DND-41 (cell line): Measurements from ENCODE around the gene SH3RF3.

Source experiments
- ATAC-seq: fragments of 200-7000 bp; cut with Tn5 transposase; 3 replicates; pipeline ENCODE4 v1.9.1; 2021; ENCODE audit warnings: low read depth; ENCODE audit not compliant: insufficient read depth
- DNase-seq: peaks from one replicate; pipeline ENCODE4 v3.0.0-alpha.2; 2020
- H2AFZ ChIP-seq: 2 replicates; pipeline ENCODE4 v1.6.0; 2012; ENCODE audit warnings: low read depth, low read length
- H3K27ac ChIP-seq: 2 replicates; pipeline ENCODE4 v1.5.1; 2012; ENCODE audit warnings: low read length, inconsistent platforms
- H3K27me3 ChIP-seq: fragments of 200-600 bp; sonication (generic); 2 replicates; pipeline ENCODE4 v1.6.0; 2012; ENCODE audit warnings: low read length, mild to moderate bottlenecking, inconsistent platforms; ENCODE audit not compliant: insufficient read depth, poor library complexity
- H3K36me3 ChIP-seq: 2 replicates; pipeline ENCODE4 v1.5.1; 2012; ENCODE audit warnings: low read length, inconsistent platforms; ENCODE audit not compliant: insufficient read depth
- H3K4me1 ChIP-seq: 2 replicates; pipeline ENCODE4 v1.5.1; 2012; ENCODE audit warnings: mild to moderate bottlenecking, low read length; ENCODE audit not compliant: insufficient read depth
- H3K4me2 ChIP-seq: 2 replicates; pipeline ENCODE4 v1.6.0; 2012; ENCODE audit warnings: mild to moderate bottlenecking, moderate library complexity, low read length, inconsistent platforms; ENCODE audit not compliant: insufficient read depth
- H3K4me3 ChIP-seq, 2 experiments: fragments of 200-600 bp in 1 of 2; shearing (Covaris generic) in 1 of 2; 2 replicates each; pipeline ENCODE4 v1.5.1; 2012 to 2016; ENCODE audit warnings: inconsistent platforms in 2 of 2, low read length in 2 of 2, mild to moderate bottlenecking in 2 of 2, low read depth in 1 of 2, moderate library complexity in 1 of 2
- H3K79me2 ChIP-seq: 2 replicates; pipeline ENCODE4 v1.6.0; 2012; ENCODE audit warnings: low read length, inconsistent platforms; ENCODE audit not compliant: insufficient read depth
- H3K9ac ChIP-seq: 2 replicates; pipeline ENCODE4 v1.6.0; 2012; ENCODE audit warnings: low read depth, mild to moderate bottlenecking, inconsistent platforms, low read length, moderate library complexity
- H3K9me3 ChIP-seq: 2 replicates; pipeline ENCODE4 v1.5.1; 2012; ENCODE audit warnings: low read length, moderate library complexity, mild to moderate bottlenecking, inconsistent platforms; ENCODE audit not compliant: insufficient read depth, severe bottlenecking
- H4K20me1 ChIP-seq: 2 replicates; pipeline ENCODE4 v1.6.0; 2012; ENCODE audit warnings: low read length; ENCODE audit not compliant: insufficient read depth
- EZH2 ChIP-seq: IDR thresholded peaks from 3 replicates; pipeline ENCODE4 v1.6.1; 2012; ENCODE audit warnings: borderline replicate concordance, low read depth, mild to moderate bottlenecking, moderate library complexity, low read length, inconsistent platforms; ENCODE audit not compliant: severe bottlenecking
- TF ChIP-seq, protein P1 (sequence below): IDR thresholded peaks from 2 replicates; pipeline ENCODE4 v1.5.1; 2012; ENCODE audit warnings: borderline replicate concordance, low read length, moderate library complexity, mild to moderate bottlenecking; ENCODE audit not compliant: poor library complexity, severe bottlenecking; ENCODE audit errors: extremely low read depth

Gene SH3RF3

DNA sequence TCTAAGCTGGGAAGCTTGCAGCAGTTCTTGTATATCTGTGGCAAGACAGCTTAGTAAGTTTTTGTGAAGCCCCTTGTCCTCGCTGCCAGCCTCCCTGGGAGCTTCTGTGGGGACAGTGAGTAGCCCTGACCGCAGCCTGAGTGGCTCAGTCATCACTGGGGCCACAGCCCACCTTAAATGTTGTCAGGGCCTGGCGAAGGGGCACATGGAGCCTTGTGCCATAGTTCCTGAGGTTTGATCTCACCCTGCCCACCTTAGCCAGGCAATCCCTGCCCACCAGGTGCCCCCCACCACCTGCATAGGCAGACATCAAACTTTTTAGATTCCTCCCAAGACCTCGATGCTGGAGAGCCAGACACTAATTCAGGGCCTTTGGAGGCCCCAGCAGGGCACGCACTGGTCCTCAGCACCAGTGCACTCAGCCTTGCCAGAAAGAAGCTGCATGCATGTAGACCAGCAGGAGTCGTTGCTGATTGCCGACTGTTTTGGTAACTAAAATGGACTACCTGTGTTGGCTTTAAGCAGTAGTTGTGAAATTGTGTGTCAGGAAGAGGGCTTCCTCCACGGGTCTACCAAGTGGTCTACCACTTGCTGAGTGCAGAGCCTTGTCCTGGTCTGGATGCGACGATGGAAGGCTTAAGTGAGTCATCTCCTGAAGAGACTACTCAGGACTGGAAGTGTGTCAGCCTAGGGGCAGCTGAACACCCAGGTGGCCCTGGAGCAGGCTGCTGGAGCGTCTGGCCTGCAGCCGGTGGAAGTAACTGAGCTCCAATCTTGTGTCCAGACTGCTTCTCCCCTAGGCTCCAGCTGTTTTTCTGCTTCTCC is 251.7 kb downstream of the SH3RF3 start:
- DNase-seq (no peak), ATAC-seq (no peak)
- no peaks in the 10 kb centered on the region for H3K36me3 ChIP-seq
- H3K4me3 ChIP-seq = no peak overlapping the region
- no peak overlapping the region for H3K9ac ChIP-seq
- no peak overlapping the region for H3K4me2 ChIP-seq
- TF ChIP-seq EZH2 = no peak
- TF ChIP-seq, protein P1, sequence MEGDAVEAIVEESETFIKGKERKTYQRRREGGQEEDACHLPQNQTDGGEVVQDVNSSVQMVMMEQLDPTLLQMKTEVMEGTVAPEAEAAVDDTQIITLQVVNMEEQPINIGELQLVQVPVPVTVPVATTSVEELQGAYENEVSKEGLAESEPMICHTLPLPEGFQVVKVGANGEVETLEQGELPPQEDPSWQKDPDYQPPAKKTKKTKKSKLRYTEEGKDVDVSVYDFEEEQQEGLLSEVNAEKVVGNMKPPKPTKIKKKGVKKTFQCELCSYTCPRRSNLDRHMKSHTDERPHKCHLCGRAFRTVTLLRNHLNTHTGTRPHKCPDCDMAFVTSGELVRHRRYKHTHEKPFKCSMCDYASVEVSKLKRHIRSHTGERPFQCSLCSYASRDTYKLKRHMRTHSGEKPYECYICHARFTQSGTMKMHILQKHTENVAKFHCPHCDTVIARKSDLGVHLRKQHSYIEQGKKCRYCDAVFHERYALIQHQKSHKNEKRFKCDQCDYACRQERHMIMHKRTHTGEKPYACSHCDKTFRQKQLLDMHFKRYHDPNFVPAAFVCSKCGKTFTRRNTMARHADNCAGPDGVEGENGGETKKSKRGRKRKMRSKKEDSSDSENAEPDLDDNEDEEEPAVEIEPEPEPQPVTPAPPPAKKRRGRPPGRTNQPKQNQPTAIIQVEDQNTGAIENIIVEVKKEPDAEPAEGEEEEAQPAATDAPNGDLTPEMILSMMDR = no peak
- no peaks in the 10 kb centered on the region for H3K79me2 ChIP-seq
- H2AFZ ChIP-seq = no peak overlapping the region
- H3K27me3 ChIP-seq = peaks cover 4% of the 10 kb centered on the region
- no peaks in the 10 kb centered on the region for H3K4me1 ChIP-seq
- H3K9me3 ChIP-seq = no peaks in the 10 kb centered on the region
- H3K27ac ChIP-seq = no peak overlapping the region
- no peaks in the 10 kb centered on the region; the same call in 1 of the 2 replicates for H4K20me1 ChIP-seq

DNA sequence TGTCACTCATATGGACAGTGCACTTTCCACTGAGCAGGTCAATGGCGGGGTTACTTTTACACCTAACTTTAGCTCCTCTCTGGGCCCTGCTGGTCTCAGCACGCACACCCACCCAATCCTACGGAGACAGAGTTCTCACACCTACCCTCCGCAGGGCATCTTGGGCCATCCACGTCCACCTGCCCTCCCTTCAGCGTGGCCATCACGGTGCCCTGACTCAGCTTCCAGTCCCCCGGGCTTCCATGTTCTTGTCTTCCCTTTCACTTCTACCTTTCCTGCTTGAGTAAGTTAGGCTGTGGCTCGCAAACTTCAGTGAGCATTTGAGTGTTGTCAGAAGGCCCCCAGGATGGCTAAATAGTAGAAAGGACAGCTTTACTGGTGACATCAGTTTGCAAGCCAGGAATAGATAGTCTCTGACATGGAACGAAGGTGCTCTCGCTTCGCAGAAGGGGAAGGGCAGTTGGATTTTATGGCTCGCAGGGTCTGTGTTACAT is 252.4 kb downstream of the SH3RF3 start:
- no peak overlapping the region for H2AFZ ChIP-seq
- no peaks in the 10 kb centered on the region for H3K36me3 ChIP-seq
- no peaks in the 10 kb centered on the region; the same call in 1 of the 2 replicates for H4K20me1 ChIP-seq
- H3K79me2 ChIP-seq = no peaks in the 10 kb centered on the region
- H3K9ac ChIP-seq = no peak overlapping the region
- H3K4me1 ChIP-seq = no peaks in the 10 kb centered on the region
- H3K27me3 ChIP-seq = peaks cover 4% of the 10 kb centered on the region
- no peak for DNase-seq
- H3K4me2 ChIP-seq = no peak overlapping the region
- ATAC-seq = no peak
- H3K4me3 ChIP-seq = no peak overlapping the region
- no peak overlapping the region for H3K27ac ChIP-seq
- no peaks in the 10 kb centered on the region for H3K9me3 ChIP-seq
- TF ChIP-seq EZH2 = no peak
- TF ChIP-seq, protein P1 = no peak

DNA sequence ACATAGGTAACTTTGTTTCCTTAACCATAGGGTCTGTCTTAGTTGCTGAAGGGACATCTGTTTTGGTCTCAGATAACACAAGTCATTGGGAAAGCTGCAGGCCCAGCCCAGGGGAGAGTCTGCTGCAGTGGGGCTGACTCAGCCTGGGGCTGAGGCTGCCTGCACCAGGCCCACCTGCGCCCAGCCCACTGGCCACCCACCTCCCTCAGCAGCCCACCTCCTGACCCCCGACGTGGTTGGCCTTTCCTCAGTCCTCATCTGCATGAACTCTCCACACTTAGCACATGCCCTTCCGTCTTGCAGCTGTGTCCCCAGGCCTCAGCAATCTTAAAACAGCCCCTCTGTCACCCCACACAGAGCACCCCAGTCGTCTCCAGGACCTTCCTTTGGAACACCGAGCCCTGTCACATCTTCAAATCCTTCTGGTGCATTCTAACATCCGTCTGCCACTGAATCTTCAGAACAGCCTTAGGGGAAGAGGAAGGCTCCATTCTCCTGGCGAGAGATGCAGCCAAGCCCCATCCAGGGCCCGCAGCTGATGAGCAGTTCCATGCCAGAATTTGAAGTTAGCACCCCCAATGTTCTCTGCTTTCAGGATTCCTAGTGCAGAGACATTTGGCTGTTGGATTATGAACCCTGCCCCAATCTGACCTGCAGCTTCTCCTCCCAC is 253.4 kb downstream of the SH3RF3 start:
- Histone ChIP-seq H3K4me3 (no peak overlapping the region), H4K20me1 (no peaks in the 10 kb centered on the region; the same call in 1 of the 2 replicates), H3K79me2 (no peaks in the 10 kb centered on the region), H2AFZ (no peak overlapping the region), H3K4me2 (no peak overlapping the region), H3K4me1 (no peaks in the 10 kb centered on the region), H3K36me3 (no peaks in the 10 kb centered on the region), H3K27ac (no peak overlapping the region), H3K9ac (no peak overlapping the region), H3K9me3 (no peaks in the 10 kb centered on the region), H3K27me3 (peaks cover 4% of the 10 kb centered on the region)
- TF ChIP-seq, protein P1 = no peak
- no peak for TF ChIP-seq EZH2
- no peak for ATAC-seq
- no peak for DNase-seq
